HEK293 (cell line): ENCODE data around the gene SH3BP5.

Experiments
- GLI2 ChIP-seq: fragments of 450-650 bp; formaldehyde crosslinking; IDR thresholded peaks from 2 replicates; pipeline ENCODE4; 2017; ENCODE audit warnings: missing biosample characterization, missing genetic modification characterization, low read depth, borderline replicate concordance
- ZNF416 ChIP-seq: fragments of 450-650 bp; formaldehyde crosslinking; IDR thresholded peaks from 2 replicates; pipeline ENCODE4 v1.5.1; 2016; ENCODE audit warnings: missing biosample characterization, missing genetic modification characterization
- ZSCAN23 ChIP-seq: fragments of 450-650 bp; formaldehyde crosslinking; IDR thresholded peaks from 2 replicates; pipeline ENCODE4 v1.5.1; 2016; ENCODE audit warnings: missing biosample characterization, missing genetic modification characterization
- TF ChIP-seq, protein P1 (sequence below): fragments of 450-650 bp; formaldehyde crosslinking; IDR thresholded peaks from 2 replicates; pipeline ENCODE4 v1.5.1; 2016; ENCODE audit warnings: missing biosample characterization, missing genetic modification characterization
- TF ChIP-seq, protein P2 (sequence below): sonication (generic); formaldehyde crosslinking; IDR thresholded peaks from 2 replicates; pipeline ENCODE4 v1.8.1; 2022; ENCODE audit warnings: mild to moderate bottlenecking, moderate library complexity, missing genetic modification reagents

DNA sequence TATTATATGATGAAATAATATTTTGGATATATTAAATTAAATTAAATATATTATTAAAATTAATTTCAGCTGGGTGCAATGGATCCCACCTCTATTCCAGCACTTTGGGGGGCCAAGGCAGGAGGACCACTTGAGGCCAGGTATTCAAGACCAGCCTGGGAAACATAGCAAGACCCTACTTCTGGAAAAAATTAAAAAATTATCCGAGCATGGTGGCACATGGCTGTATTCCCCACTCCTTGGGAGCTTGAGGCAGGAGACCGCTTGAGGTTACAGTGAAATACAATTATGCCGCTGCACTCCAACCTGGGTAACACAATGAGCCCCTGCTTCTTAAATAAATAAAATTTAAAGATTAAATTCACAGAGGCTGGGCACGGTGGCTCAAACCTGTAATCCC is 61.4 kb downstream of the SH3BP5 start:
- TF ChIP-seq GLI2 (no peak), ZSCAN23 (tag by site-specific recombination) (no peak), ZNF416 (tag by site-specific recombination) (no peak)
- TF ChIP-seq, protein P1, sequence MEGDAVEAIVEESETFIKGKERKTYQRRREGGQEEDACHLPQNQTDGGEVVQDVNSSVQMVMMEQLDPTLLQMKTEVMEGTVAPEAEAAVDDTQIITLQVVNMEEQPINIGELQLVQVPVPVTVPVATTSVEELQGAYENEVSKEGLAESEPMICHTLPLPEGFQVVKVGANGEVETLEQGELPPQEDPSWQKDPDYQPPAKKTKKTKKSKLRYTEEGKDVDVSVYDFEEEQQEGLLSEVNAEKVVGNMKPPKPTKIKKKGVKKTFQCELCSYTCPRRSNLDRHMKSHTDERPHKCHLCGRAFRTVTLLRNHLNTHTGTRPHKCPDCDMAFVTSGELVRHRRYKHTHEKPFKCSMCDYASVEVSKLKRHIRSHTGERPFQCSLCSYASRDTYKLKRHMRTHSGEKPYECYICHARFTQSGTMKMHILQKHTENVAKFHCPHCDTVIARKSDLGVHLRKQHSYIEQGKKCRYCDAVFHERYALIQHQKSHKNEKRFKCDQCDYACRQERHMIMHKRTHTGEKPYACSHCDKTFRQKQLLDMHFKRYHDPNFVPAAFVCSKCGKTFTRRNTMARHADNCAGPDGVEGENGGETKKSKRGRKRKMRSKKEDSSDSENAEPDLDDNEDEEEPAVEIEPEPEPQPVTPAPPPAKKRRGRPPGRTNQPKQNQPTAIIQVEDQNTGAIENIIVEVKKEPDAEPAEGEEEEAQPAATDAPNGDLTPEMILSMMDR (tag by site-specific recombination): no peak
- TF ChIP-seq, protein P2, sequence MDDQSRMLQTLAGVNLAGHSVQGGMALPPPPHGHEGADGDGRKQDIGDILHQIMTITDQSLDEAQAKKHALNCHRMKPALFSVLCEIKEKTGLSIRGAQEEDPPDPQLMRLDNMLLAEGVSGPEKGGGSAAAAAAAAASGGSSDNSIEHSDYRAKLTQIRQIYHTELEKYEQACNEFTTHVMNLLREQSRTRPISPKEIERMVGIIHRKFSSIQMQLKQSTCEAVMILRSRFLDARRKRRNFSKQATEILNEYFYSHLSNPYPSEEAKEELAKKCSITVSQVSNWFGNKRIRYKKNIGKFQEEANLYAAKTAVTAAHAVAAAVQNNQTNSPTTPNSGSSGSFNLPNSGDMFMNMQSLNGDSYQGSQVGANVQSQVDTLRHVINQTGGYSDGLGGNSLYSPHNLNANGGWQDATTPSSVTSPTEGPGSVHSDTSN (CRISPR knock-in tag): no peak
